Ureter (tissue), 1 donor: Measurements from ENCODE around the gene NCAM2. TPM values are rescaled to one million over a fixed set of nuclear protein-coding genes. Genes with fewer than 3 reads are reported as not detected.

ENCODE experiments used
- DNase-seq: peaks from one replicate; pipeline ENCODE4 v3.0.0-alpha.2; 2020; ENCODE audit warnings: low spot score
- total RNA-seq: library from RNA; stranded (reverse); gene quantifications from one replicate; pipeline ENCODE4 v1.2.4, GENCODE V29; 2023
- donor health status: DM: yes; HTN: yes; CAD: no.

Gene NCAM2
- 3.7 TPM for total RNA-seq

DNA sequence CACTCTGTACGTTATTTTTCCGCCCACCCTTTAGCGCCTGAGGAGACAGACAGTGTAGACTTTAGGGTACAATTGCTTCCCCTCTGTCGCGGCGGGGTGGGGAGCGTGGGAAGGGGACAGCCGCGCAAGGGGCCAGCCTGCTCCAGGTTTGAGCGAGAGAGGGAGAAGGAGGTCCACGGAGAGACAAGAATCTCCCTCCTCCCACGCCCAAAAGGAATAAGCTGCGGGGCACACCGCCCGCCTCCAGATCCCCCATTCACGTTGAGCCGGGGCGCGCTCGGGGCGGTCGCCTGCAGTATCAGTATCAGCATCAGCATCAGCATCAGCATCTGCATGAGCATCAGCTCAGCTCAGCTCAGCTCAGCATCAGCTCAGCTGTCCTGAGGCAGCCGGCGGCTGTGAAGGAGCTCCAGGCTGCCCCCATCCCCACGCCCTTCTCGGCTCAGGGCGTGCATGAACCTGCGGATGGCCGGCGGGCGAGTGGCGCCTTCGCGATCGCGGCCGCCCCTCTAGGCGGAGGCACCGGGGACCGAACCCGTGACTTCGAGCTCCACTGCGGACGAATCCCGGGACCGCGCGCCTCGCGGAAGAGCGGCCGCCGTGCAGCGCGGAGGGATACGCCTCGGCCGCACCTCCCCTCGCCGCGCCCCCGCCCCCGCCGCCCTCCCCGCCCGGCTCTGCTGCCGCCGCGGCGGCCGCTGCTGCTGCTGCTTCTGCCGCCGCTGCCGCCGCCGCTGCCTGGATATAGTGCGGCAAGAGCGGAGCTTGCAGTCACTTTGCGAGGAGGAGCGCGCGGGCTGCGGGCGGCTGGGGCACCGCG lies at the start of gene NCAM2:
TSS of gene NCAM2 (plus strand) at position 774 of the 820 bp plus-strand sequence.
- DNase-seq = peak; percentile 53

DNA sequence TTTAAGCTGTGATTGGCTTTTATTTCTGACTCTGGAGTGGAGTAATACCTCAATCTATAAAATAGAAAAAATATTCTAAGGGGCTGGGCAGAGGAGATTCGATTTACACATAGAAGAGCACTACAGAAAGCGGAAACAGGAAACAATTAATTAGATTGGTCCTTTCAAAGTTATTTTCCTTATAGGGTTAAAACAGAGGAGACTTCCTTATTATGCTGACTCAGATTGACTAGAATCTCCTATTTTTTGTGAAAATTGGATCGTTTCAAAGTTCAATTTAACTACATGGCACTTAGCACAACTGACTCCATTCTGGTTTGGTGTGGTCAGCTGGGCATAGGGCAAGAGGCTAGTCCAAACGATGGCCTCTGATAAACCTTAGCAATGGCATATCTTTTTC lies 48.3 kb upstream of the NCAM2 start:
- no peak for DNase-seq

DNA sequence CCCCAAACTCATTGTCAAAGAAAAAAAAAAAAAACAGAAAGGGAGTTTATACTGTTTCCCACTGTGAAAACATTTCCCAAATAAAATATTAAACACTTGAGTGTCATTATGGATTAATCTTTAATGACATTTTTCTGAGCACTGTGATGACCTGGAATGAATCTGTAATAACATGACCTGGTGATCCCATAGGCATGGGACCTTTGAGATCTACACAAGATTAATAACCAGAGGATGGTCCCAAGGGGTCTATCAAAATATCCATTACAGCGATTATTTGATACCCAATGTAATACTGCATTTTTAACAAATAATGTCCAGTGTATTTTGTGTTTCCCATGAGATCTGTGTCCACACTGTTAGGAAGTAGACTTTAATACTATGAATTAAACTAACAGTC lies 32.4 kb upstream of the NCAM2 start:
- no peak for DNase-seq

- no peak for DNase-seq
Observed at GRCh38 chr21:20968391-20968790, 29.8 kb upstream of the NCAM2 start.

DNA sequence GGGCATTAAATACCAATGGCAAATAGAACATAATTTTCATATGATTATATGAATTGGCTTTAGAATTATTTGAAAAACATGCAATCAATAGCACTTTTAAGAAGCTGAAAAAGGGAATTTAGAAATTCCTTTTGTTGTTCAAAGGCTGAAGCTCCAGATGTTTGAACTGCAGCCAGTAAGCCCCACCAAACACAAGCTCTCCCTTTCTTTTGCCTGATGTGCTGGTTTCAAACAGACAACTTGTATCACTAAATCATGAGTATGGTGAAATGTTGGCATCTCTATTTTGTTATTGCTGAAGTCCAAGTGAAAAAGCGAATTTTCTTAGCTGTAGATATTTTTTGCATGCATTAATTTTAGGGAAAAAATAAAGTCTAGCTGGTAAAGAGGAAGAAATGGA lies 27.5 kb upstream of the NCAM2 start:
- no peak for DNase-seq

DNA sequence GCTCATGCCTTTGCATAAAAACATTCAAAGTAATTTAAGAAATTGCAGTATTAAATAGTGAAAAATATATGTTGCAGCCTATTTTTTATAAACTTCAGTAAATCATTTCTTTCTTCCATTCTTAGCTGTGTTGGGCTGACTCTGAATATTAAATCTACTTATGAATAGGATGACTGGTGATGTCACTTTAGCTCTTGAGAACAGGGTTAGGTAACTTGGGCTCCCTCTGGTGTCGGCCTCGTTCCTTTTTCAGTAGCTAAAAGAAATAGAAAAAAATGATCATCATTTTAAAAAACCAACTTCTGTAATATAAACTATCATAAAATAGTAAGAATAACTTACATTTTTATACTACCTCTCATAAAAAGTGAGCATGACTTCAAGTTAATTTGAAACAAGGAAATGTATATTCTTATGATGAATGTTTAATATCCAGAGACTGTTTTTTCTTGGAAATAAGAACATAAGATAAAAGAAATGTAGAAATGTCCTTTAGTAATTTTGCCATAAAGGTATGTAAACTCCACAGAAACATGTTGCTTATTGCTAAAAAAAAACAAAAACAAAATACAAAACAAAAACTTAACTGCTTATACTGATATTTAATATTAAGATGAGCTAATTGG lies 26.8 kb upstream of the NCAM2 start:
- DNase-seq = no peak

DNA sequence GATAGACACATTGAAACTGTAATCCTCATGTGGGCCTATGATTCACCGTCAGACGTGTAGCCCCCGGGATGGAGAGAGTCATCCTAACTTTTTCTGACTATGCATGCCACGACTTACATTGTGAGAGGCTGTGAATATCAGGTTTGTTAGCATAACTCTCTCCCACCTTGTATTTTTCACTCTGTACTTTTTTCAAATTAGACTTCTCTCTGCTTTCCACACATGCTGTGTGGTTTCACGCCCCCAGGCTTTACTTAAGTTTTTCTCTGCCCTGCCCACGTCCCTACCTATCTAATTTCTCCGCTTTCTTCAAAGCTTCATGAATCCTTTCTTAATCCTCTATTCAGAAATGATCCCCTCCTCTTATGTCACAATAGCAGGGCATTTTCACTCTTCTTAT lies 3.4 kb upstream of the NCAM2 start:
- DNase-seq = no peak

GRCh38 chr21:20996421-20997310 lies 1.5 kb upstream of the NCAM2 start:
- no peak for DNase-seq

DNA sequence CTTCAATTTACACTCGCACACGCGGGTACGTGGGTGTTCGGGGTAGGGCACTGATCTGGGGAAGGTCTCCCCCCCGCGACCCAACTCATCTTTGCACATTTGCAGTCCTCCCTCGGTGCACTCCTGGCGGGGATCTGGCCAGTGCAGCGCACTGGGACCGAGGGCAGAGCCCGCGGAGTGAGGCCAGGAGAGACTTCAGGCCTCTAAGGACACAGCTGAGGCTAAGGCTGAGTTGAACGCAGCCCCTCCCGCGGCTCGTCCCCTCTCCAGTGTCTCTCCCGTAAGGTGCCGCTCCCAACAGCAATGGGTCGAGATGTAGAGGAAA lies 936 bp upstream of the NCAM2 start:
- DNase-seq = no peak

GRCh38 chr21:20998456-20998789 lies 214 bp downstream of the NCAM2 start:
- DNase-seq = no peak

- no peak for DNase-seq
Observed at GRCh38 chr21:20998886-20999285, 677 bp downstream of the NCAM2 start.

- no peak for DNase-seq
Observed at GRCh38 chr21:20999659-21000058, 1.4 kb downstream of the NCAM2 start.

GRCh38 chr21:21000591-21001175 lies 2.5 kb downstream of the NCAM2 start:
- DNase-seq = no peak

DNA sequence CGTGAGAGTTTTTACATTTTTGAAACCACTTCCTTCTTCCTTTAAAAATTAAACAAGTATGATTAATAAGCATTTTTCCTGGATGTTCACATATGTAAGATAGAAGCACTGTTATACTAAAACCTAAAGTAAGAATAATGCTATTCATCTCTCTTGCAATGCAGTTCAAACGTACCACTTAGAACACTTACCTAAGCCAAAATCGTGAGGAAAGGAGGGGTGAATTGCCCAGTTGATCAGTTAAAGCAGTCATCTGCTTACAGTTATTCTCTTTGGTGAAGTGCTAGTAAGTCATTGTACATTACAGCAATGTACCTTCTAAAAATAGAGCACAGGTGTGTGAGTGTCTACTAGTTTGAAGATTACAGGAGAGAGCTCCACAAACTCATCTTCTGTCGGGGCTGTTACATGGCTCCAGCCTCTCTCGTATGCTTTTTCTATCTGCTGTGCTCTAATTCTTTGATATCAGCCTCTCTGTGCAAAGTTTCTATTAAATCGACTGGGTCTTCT lies 3.4 kb downstream of the NCAM2 start:
- DNase-seq = no peak

GRCh38 chr21:21002153-21002552 lies 3.9 kb downstream of the NCAM2 start:
- no peak for DNase-seq

DNA sequence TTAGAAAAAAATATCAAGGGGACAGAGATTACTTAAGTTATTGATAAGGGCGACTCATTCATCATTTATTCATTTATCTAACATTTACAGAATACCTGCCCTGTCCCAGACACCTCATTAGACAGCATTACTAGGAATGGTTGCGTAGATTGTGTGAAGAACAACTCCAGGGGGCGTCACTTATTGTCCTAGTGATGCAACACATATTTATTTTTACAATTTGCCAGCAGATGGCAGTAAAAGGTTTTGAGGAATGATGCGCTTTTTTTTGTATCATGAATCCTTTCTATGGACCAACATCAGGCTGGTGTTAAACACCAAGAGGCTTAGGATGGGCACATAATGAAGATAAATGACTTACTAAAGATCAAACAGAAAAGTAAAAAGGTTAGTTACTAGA lies 5.5 kb downstream of the NCAM2 start:
- no peak for DNase-seq

- DNase-seq = no peak
Observed at GRCh38 chr21:21007606-21008005, 9.4 kb downstream of the NCAM2 start.

DNA sequence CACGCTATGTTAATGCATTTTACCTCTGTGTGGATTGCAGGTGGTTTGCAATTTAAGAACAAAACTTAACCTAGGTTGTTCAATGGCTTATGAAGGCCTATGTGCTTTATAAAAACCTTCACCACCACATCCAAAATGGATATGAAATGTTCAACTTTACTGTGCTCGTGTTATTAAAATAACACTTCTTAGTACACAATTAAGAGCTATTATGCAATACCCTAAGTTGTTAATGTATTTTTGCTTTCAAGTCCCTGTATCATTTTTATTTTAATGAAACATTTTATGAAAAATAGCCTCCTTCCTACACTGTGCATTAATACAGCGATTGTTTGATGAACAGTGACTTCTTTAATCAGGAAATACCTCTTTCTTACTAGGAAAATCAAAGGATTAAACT lies 12.0 kb downstream of the NCAM2 start:
- no peak for DNase-seq

DNA sequence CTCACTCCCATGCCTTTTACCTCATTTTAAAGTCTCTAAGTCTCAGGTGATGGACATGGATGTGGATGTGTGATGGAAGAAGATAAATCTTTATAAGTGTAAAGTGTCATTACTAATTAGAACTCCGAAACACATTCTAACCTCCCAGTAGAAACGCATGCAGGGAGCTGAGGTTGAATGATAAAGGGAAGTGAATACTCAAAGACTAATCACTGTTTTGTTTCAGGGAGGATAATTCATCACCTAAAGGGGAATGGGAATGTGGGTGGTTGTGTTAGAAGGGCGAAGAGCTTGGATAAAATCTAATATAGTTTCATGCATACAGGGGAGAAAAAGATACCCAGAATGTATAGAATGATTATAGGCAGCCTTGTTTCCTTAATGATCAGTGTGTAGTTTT lies 12.5 kb downstream of the NCAM2 start:
- DNase-seq = no peak

- DNase-seq = no peak
Observed at GRCh38 chr21:21018821-21019220, 20.6 kb downstream of the NCAM2 start.

DNA sequence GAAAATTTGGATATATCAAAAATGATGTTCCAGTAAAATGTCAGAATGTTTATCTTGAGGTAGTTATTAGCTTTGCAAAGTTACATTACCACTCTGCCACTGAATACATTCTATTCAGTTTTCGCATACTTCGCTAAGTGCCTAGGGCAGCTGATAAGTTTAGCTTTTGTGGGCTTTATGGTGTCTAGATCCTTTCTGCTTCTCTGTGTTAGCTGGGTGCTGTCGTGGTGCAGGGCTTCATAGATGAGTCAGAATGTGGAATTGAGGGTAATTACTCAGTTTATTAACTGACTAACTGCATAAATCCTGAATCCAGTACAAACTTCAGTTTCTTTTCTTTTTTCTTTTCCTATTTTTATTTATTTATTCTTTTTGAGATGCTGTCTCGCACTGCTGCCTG lies 21.5 kb downstream of the NCAM2 start:
- no peak for DNase-seq

DNA sequence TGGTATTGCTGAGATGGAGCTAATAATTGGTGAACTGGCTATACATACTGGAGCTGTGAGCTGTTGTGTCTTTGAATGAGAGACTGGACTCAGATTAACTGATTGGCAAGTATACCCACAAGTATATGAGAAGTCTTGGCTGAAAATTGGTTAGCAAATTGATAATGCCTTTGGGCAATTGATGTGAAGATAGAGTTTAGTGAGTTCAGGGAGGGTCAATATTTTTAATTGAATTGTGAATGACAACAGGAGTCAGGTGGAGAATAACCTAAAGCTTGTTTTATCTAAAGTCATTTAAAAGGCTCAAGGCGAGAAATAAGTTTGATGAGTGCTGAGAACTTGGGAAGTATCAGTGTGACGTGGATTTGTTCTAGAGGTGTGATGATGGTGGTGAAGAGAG lies 27.5 kb downstream of the NCAM2 start:
- no peak for DNase-seq
